Measurements from ENCODE around the gene SENP3. TPM values are rescaled to one million over a fixed set of nuclear protein-coding genes. Genes with fewer than 3 reads are reported as not detected.
A peak's percentile ranks its signal among the peaks of the same experiment; 100 is the strongest.

SENP3 gene
- total RNA-seq, 2 experiments from 2014 or later = 60.2 to 63.2 TPM

- Mint-ChIP-seq H3K4me3 (no peak overlapping the region), H3K4me1 (ENCODE audit: low read depth) (peaks cover 61% of the 10 kb centered on the region), H3K9me3 (no peaks in the 10 kb centered on the region), H3K36me3 (ENCODE audit: low read depth) (peaks cover 6% of the 10 kb centered on the region), H3K27me3 (no peaks in the 10 kb centered on the region), H3K27ac (no peak overlapping the region)
- POLR2A ChIA-PET = interaction anchor here (0.9 to 2.8 kb wide), 9 partner anchors 8 to 71 kb away, joined by 3 to 19 read pairs (median 4); partner anchors contain the start of genes CD68, POLR2A, SOX15 and TNFSF12
- TF ChIP-seq, protein P1, sequence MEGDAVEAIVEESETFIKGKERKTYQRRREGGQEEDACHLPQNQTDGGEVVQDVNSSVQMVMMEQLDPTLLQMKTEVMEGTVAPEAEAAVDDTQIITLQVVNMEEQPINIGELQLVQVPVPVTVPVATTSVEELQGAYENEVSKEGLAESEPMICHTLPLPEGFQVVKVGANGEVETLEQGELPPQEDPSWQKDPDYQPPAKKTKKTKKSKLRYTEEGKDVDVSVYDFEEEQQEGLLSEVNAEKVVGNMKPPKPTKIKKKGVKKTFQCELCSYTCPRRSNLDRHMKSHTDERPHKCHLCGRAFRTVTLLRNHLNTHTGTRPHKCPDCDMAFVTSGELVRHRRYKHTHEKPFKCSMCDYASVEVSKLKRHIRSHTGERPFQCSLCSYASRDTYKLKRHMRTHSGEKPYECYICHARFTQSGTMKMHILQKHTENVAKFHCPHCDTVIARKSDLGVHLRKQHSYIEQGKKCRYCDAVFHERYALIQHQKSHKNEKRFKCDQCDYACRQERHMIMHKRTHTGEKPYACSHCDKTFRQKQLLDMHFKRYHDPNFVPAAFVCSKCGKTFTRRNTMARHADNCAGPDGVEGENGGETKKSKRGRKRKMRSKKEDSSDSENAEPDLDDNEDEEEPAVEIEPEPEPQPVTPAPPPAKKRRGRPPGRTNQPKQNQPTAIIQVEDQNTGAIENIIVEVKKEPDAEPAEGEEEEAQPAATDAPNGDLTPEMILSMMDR (IDR thresholded peaks at IDR 0.05) = no peak
- no peak for ATAC-seq
- CTCF ChIA-PET = interaction anchor here (1.4 to 7.9 kb wide), 5 partner anchors 8 to 204 kb away, joined by 3 to 186 read pairs (median 7); partner anchors contain the start of gene TNFSF12
- intact Hi-C loops (cut with micrococcal nuclease) = no loop called here
- peak; percentile 1 for DNase-seq
These were observed 4.5 kb upstream of the SENP3 start for GRCh38 chr17:7557147-7557764.

DNA sequence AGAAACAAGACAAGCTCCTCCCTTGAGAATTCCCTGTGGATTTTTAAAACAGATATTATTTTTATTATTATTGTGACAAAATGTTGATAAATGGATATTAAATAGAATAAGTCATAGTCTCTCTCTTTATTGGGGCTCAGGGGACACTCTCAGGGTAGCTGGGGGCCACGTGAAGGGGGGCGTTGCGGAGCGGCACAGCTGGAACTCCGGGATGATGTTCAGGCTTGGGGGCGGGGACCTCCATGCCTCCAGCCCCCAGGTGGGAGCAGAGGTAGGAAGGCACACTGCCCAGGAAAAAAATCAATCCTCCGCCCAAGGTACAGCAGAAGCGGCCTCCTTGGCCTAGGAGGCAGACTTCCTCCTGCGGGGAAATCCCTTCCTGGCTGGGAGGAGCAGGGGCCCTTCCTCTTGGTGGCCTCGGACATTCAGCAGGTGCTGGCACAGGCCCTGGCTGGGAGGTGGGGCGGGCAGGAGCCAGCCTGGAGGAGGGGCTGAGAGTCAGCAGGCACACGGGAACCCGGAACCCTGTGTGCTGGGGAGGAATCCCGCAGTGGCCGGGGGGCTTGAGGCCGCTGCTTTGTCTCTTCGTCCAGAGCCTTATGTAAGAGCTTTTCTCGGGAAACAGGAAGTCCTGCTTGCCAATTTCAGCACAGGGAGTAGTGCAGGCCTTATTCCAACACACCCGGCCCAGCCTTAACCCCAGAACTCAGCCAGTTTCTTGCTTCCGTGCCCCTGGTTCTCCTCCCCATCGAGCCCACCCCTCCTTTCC is 3.8 kb upstream of the SENP3 start:
- peaks cover 60% of the 10 kb centered on the region for H3K4me1 Mint-ChIP-seq (ENCODE audit: low read depth)

GRCh38 chr17:7558544-7559319 is 3.0 kb upstream of the SENP3 start, which contains the start of gene TNFSF13:
Gene TNFSF13 (plus strand): TSS chr17:7558750. CDS start chr17:7559040, 290 bp downstream.
- H3K27me3 Mint-ChIP-seq = no peaks in the 10 kb centered on the region
- TF ChIP-seq, protein P1 (IDR thresholded peaks at IDR 0.05) = no peak
- peak within 1 kb of the TSS; percentile 85 for H3K4me3 Mint-ChIP-seq
- peaks cover 55% of the 10 kb centered on the region for H3K4me1 Mint-ChIP-seq (ENCODE audit: low read depth)
- ChIA-PET CTCF (interaction anchor here (1.1 to 7.9 kb wide), 6 partner anchors 10 to 205 kb away, joined by 3 to 186 read pairs (median 6); partner anchors contain the start of gene TNFSF12), POLR2A (interaction anchor here (0.7 to 5.3 kb wide), 11 partner anchors 9 to 688 kb away, joined by 3 to 100 read pairs (median 4); partner anchors contain the start of genes MPDU1, POLR2A, SOX15 and TNFSF12)
- peak within 1 kb of the TSS; percentile 86 for H3K27ac Mint-ChIP-seq
- ATAC-seq (no peak), DNase-seq (peak; percentile 13)
- H3K36me3 Mint-ChIP-seq (ENCODE audit: low read depth) = peaks cover 15% of the 10 kb centered on the region
- H3K9me3 Mint-ChIP-seq = no peaks in the 10 kb centered on the region
- intact Hi-C loops (cut with micrococcal nuclease) = no loop called here

More for the DNA sequence above, 3.8 kb upstream of the SENP3 start:
- ChIA-PET POLR2A (interaction anchor here (0.7 to 2.8 kb wide), 13 partner anchors 9 to 689 kb away, joined by 3 to 19 read pairs (median 4); partner anchors contain the start of genes CD68, MPDU1, POLR2A and SOX15), CTCF (interaction anchor here (1.1 to 7.9 kb wide), 6 partner anchors 9 to 205 kb away, joined by 3 to 186 read pairs (median 6); partner anchors contain the start of gene TNFSF12)
- Mint-ChIP-seq H3K4me3 (peak overlapping the region; percentile 85), H3K36me3 (ENCODE audit: low read depth) (peaks cover 13% of the 10 kb centered on the region), H3K27me3 (no peaks in the 10 kb centered on the region), H3K9me3 (no peaks in the 10 kb centered on the region), H3K27ac (peak overlapping the region; percentile 86)
- DNase-seq = peak; percentile 40
- TF ChIP-seq, protein P1 (IDR thresholded peaks at IDR 0.05) = no peak
- no peak for ATAC-seq
- intact Hi-C loops (cut with micrococcal nuclease) = no loop called here

DNA sequence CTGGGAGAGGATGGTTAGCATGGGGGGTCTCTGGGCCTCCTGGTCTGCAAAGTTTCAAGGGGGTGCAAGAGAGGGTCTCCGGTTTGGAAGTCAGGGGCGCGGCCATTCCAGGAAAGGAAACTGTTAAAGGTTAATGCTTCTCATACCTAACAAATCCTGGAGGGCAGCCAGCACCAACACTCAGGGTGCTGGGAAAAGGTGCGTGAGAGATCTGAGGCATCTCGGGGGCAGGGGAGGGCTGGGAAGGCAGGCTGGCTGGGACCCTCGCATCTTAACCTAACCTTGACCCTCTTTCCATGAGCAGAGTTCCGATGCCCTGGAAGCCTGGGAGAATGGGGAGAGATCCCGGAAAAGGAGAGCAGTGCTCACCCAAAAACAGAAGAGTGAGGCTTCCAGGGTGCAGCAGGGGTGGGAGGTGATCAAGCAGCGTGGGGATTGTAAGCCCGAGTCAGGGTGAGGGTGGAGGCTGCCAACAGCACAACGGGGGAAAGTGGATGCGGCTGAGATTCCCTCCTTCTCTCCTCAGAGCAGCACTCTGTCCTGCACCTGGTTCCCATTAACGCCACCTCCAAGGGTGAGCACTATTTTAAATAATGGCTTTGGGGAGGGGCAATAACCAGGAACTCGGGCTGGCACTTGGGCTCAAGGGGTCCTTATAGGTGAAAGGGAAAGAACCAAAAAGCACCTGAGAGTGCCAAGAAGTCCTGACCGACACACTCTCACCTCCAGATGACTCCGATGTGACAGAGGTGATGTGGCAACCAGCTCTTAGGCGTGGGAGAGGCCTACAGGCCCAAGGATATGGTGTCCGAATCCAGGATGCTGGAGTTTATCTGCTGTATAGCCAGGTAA is 2.2 kb upstream of the SENP3 start:
- CTCF ChIA-PET = interaction anchor here (0.8 to 7.9 kb wide), 36 partner anchors 11 to 238 kb away, joined by 3 to 186 read pairs (median 8); partner anchors contain the start of genes ACAP1, FXR2, MPDU1 and PLSCR3
- POLR2A ChIA-PET = interaction anchor here (0.7 to 5.3 kb wide), 23 partner anchors 7 to 208 kb away, joined by 3 to 100 read pairs (median 6); partner anchors contain the start of genes CD68, POLR2A, SOX15 and TP53
- peak; percentile 2 for DNase-seq
- Mint-ChIP-seq H3K27me3 (no peaks in the 10 kb centered on the region), H3K27ac (peak overlapping the region; percentile 91), H3K4me3 (peak overlapping the region; percentile 85), H3K36me3 (ENCODE audit: low read depth) (peaks cover 23% of the 10 kb centered on the region), H3K4me1 (ENCODE audit: low read depth) (peaks cover 59% of the 10 kb centered on the region), H3K9me3 (no peaks in the 10 kb centered on the region)
- intact Hi-C loops (cut with micrococcal nuclease) = loop anchor here (5.0 to 10.0 kb wide), 3 partner anchors 37 to 205 kb away; partner anchors contain the start of genes FGF11, KCTD11, TMEM102 and TMEM95
- TF ChIP-seq, protein P1 (IDR thresholded peaks at IDR 0.05) = no peak
- ATAC-seq = no peak
